GM12864 (cell line): ENCODE results near the gene EEF1AKMT3.

Experiments used
- DNase-seq: peaks from one replicate; pipeline ENCODE4 v3.0.0-alpha.2; 2011; ENCODE audit warnings: low read depth
- H3K4me3 ChIP-seq: 2 replicates; pipeline ENCODE4 v1.5.1; 2011; ENCODE audit warnings: mild to moderate bottlenecking, low read depth, low read length, control low read depth
- TF ChIP-seq, protein P1 (sequence below): IDR thresholded peaks from 2 replicates; pipeline ENCODE4 v1.5.1; 2011; ENCODE audit warnings: low read depth, mild to moderate bottlenecking, moderate library complexity, low read length, control low read depth, inconsistent platforms; ENCODE audit errors: missing control alignments

The EEF1AKMT3 gene

DNA sequence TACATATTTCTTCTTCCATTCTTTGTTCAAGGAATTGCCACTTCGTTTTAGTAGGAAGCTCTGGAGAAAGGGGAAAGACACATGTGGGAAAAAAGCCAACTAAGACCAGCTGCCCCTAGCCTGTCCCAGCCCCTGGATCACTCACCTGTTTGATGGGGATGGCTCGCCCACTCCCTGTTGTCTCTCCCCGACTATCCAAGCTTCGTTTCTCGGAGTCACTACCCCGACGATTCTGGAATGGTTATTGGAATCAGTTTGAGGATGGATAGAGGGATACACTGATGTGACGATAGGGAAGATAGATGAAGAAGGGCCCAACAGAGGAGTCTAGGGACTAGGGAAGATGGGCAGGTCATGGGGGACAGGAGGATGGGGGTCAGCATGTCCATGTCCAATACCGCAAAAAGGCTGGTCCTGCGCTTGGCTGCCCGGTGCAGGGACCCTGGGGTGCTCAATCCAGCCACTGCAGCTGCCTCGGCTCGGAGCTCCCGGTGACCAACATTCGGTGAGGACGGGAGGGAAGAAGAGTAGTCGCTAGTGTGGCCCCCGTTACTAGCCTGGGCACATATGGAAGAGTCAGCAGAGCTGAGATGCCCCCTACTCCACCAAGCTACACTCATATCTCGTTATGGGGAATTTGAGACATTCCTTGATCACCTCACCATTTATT is 40.9 kb upstream of the EEF1AKMT3 start:
- no peak for DNase-seq
- H3K4me3 ChIP-seq = no peak overlapping the region
- TF ChIP-seq, protein P1, sequence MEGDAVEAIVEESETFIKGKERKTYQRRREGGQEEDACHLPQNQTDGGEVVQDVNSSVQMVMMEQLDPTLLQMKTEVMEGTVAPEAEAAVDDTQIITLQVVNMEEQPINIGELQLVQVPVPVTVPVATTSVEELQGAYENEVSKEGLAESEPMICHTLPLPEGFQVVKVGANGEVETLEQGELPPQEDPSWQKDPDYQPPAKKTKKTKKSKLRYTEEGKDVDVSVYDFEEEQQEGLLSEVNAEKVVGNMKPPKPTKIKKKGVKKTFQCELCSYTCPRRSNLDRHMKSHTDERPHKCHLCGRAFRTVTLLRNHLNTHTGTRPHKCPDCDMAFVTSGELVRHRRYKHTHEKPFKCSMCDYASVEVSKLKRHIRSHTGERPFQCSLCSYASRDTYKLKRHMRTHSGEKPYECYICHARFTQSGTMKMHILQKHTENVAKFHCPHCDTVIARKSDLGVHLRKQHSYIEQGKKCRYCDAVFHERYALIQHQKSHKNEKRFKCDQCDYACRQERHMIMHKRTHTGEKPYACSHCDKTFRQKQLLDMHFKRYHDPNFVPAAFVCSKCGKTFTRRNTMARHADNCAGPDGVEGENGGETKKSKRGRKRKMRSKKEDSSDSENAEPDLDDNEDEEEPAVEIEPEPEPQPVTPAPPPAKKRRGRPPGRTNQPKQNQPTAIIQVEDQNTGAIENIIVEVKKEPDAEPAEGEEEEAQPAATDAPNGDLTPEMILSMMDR = no peak

DNA sequence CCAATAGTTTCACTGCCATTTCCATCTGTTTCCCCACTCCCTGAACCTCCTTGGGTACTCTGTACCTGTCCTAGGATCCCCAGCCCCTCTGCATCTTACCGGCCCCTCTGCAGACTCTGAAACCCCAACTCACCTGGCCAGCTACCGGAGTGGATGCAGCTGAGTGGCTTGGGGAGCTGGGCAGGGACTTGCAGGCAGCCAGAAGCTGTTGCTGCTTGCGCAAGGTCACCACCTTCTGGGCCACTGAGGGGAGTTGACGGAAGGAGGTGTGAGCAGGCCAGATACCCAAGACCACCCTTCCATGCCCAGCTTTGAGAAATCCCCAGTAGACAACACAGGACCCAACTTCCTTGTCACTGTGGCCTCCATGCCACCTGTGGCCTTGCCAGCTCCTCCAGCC is 40.1 kb upstream of the EEF1AKMT3 start:
- no peak for DNase-seq
- TF ChIP-seq, protein P1 = no peak
- H3K4me3 ChIP-seq = no peak overlapping the region

DNA sequence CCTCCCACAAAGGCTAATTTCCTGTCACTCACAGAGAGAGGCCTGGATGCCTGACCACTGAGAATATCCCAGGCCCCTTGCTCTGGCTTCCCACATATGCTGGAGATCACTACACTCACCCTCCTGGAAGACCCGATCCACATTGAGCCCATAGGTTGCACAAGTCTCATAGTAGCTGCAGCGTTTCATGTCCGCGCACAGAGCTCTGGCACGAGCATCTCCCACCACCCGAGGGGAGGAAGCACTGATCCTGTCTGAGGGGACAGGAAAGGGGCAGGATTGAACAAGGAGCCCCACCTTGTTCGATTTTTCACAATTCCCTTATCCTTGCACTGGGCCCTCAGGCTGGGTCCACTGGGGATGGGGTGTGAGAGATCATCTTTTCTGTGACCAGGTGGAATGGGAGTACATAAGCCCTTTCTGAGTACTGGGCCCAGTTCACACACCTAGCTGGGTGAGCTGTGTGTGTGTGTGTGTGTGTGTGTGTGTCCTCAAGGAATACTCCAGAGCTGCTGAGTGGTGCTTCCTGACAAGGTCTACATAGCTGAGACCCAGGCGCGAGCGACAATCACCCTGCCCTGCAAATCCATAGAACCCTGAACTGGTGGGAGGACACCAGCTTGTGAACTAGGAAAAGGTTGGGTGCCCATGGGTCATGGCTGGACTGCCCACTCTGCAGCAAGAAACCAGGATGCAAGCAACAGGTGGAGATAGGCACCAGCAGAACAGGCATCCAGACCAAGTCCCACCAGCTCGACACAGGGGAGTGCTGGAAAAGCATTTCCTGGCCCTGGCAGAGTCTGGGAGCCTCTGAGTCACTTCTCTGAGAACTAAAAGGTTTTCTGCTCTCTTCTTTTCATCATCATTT is 39.5 kb upstream of the EEF1AKMT3 start:
- TF ChIP-seq, protein P1 = no peak
- DNase-seq = no peak
- no peak overlapping the region for H3K4me3 ChIP-seq

DNA sequence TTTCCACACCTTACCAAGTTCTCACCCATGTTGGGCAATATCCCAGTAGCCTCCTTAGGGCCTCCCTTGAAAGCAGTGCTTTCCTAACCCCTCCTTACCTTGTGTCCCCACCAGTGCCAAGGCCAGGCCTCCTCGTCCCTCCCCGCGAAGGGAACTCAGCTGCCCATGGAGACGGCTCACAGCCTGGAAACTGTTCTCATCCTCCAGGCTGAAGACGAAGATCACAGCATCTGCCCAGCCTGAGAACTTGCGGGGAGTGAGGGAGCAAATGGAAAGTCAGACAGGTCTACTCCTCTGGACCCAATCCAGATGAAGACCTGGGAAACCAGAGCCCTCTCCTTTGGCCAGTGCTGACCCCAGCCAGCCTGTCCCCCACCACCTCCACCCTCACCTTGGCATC is 38.5 kb upstream of the EEF1AKMT3 start:
- TF ChIP-seq, protein P1 = no peak
- DNase-seq = no peak
- H3K4me3 ChIP-seq = no peak overlapping the region

DNA sequence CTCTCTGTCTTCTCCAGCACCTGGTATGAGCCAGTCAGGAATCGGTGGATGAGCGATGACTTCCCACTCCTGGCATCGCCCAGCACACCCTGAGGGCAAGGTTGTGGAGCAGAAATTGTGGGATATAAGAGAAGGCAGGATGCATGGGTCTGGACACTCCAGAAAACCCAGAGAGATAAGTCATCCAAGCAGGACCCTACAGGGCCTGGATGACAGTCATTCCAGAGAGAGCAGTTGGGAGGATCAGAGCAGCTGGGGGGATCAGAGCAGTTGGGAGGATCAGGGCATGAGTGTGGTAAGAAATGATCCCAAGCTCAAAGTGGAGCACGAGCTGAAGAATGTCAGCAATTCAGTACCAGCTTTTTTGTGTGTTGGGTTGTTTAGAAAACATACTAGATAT is 37.8 kb upstream of the EEF1AKMT3 start:
- TF ChIP-seq, protein P1 = no peak
- no peak overlapping the region for H3K4me3 ChIP-seq
- no peak for DNase-seq

DNA sequence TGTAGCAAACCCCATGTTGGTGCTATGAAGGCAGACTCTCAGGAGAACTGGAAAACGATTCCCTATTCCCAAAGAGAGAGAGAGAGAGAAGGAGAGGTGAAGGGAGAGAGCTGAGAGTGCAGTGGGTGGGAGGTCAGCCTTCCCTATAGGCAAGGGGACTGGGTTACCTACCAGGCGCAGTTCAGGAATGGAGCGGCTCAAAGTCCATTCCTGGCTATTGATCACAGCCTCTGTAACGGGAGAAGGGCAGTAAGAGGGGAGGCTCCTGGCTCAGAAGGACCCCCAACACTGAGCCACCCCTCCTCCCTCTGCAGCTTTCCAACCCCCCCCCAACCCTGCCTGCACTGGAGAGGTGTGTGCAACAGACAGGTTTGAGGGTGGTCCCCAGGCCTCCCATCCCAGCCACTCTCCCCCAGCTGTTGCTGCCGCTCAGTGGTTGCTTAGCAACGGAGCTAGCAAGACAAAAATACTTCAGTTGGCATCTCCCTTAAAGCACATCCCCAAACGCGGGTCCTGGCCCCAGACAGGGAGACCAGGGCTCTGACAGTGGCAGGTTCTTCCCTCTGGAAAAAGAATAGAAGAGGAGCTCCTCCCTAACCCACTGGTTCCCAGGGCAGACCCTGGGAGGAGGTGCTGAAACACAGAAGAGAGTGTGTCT is 37.1 kb upstream of the EEF1AKMT3 start:
- DNase-seq = no peak
- no peak overlapping the region for H3K4me3 ChIP-seq
- TF ChIP-seq, protein P1 = no peak
